ENCODE data around the gene ASNSD1.

The ASNSD1 gene

GRCh38 chr2:189676471-189676870 is 15.2 kb downstream of the ASNSD1 start:
- CTCF ChIA-PET = interaction anchor here (0.8 to 9.1 kb wide), 8 partner anchors 7 to 105 kb away, joined by 3 to 186 read pairs (median 14); partner anchors contain the start of gene ASNSD1
- no peak for TF ChIP-seq CTCF (IDR thresholded peaks at IDR 0.05; ENCODE audit: insufficient read depth, low read length, missing control alignments)
- DNase-seq (ENCODE audit: low read depth, low spot score) = no peak
- POLR2A ChIA-PET = interaction anchor here (1.0 kb wide), 1 partner anchor 16 kb away, joined by 5 read pairs; no protein-coding TSS in a partner anchor
- H3K4me3 ChIP-seq (ENCODE audit: low read depth, low read length) = no peak overlapping the region

GRCh38 chr2:189679226-189679625 is 18.0 kb downstream of the ASNSD1 start:
- no peak for DNase-seq (ENCODE audit: low read depth, low spot score)

GRCh38 chr2:189681203-189681602 is 19.9 kb downstream of the ASNSD1 start:
- TF ChIP-seq CTCF (IDR thresholded peaks at IDR 0.05; ENCODE audit: insufficient read depth, low read length, missing control alignments) = no peak
- no peak overlapping the region for H3K4me3 ChIP-seq (ENCODE audit: low read depth, low read length)
- CTCF ChIA-PET = interaction anchor here (1.0 to 6.7 kb wide), 5 partner anchors 8 to 82 kb away, joined by 3 to 46 read pairs (median 5); partner anchors contain the start of genes ANKAR, ASNSD1 and OSGEPL1
- POLR2A ChIA-PET = no interaction called here
- DNase-seq (ENCODE audit: low read depth, low spot score) = no peak

More at GRCh38 chr2:189679226-189679625, 18.0 kb downstream of the ASNSD1 start:
- ChIA-PET CTCF (no interaction called here), POLR2A (no interaction called here)
- H3K4me3 ChIP-seq (ENCODE audit: low read depth, low read length) = no peak overlapping the region
- TF ChIP-seq CTCF (IDR thresholded peaks at IDR 0.05; ENCODE audit: insufficient read depth, low read length, missing control alignments) = no peak

GRCh38 chr2:189681903-189682302 is 20.6 kb downstream of the ASNSD1 start:
- no peak for TF ChIP-seq CTCF (IDR thresholded peaks at IDR 0.05; ENCODE audit: insufficient read depth, low read length, missing control alignments)
- ChIA-PET CTCF (interaction anchor here (6.5 to 6.7 kb wide), 2 partner anchors 8 to 13 kb away, joined by 45 to 46 read pairs; partner anchors contain the start of gene ANKAR), POLR2A (no interaction called here)

GRCh38 chr2:189683348-189683747 is 22.1 kb downstream of the ASNSD1 start:
- POLR2A ChIA-PET = no interaction called here
- CTCF ChIA-PET = interaction anchor here (2.0 to 6.7 kb wide), 3 partner anchors 10 to 22 kb away, joined by 19 to 46 read pairs (median 45); partner anchors contain the start of genes ANKAR and ASNSD1
- no peak for TF ChIP-seq CTCF (IDR thresholded peaks at IDR 0.05; ENCODE audit: insufficient read depth, low read length, missing control alignments)
- H3K4me3 ChIP-seq (ENCODE audit: low read depth, low read length) = no peak overlapping the region
- DNase-seq (ENCODE audit: low read depth, low spot score) = no peak

More at GRCh38 chr2:189681903-189682302, 20.6 kb downstream of the ASNSD1 start:
- no peak for DNase-seq (ENCODE audit: low read depth, low spot score)
- H3K4me3 ChIP-seq (ENCODE audit: low read depth, low read length) = no peak overlapping the region

GRCh38 chr2:189684811-189685210 is 23.6 kb downstream of the ASNSD1 start:
- no peak overlapping the region for H3K4me3 ChIP-seq (ENCODE audit: low read depth, low read length)
- DNase-seq (ENCODE audit: low read depth, low spot score) = no peak
- ChIA-PET CTCF (interaction anchor here (0.8 to 6.7 kb wide), 4 partner anchors 10 to 24 kb away, joined by 3 to 46 read pairs (median 34); partner anchors contain the start of genes ANKAR and ASNSD1), POLR2A (no interaction called here)
- no peak for TF ChIP-seq CTCF (IDR thresholded peaks at IDR 0.05; ENCODE audit: insufficient read depth, low read length, missing control alignments)

Data from AG04449 (cell line).